Measurements from ENCODE around the gene ACO2.
A peak's percentile ranks its signal among the peaks of the same experiment; 100 is the strongest.

ACO2 gene

GRCh38 chr22:41524809-41525449 lies 56.0 kb downstream of the ACO2 start:
- DNase-seq, result peak; percentile 46

DNA sequence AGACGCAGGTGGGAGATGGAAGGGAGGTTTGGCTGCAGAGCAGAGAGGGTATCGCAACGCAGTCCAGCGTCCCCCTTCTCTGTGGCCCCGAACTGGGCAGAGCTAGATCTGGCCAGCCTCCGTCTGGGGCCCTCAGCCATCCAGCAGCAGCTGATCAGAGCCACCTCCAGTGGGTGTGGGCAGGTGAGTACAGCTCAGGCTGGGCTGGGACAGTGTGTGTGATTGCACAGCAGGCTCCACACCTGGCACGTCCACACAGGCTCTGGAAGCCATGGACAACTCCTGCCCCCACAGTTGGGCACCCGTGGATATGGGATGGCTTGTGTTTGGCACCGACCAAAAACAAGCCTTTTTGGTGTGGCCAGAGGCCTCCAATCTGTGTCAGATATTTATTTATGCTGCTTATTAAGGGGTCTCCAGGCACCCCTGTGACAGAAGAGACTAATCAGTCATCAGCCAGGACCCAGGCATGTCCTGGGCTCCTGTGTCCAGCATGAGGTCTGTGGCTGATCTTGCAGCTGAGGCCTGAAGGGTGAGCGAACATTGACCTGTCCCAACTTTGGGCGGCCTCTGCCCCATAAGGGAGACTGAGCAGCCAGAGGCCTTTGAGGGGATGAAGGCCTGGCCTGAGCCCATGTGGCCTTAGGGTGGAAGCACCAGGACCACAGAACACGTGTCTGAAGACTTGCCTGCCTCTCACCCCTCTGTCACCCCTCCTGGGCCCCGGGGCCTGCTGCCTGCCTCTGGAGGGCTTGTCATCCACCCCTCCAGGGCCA lies 56.7 kb downstream of the ACO2 start:
- no peak for DNase-seq

DNA sequence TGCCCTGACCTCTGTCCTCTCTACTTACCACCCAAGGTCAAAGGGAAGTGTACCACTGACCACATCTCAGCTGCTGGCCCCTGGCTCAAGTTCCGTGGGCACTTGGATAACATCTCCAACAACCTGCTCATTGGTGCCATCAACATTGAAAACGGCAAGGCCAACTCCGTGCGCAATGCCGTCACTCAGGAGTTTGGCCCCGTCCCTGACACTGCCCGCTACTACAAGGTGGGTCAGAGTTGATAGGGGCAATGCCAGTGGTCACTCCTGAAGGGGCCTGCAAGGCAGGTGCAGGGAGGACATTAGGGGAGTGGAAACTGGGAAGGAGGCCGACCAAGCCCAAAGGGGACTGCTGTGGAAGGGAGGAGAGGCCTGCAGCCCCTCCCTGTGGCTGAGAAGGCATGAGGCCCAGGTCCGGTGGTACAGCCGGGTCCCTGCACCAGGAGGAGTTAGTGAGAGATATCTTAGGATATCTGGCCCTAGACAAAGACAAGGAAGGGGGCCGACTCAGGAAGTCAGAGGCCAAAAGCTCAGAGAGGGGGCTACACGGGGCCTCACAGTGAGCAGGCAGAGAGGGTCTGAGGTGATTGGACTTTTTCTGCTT lies 57.4 kb downstream of the ACO2 start:
- no peak for DNase-seq

GRCh38 chr22:41526830-41527799 lies 58.2 kb downstream of the ACO2 start:
- peak; percentile 65 for DNase-seq

DNA sequence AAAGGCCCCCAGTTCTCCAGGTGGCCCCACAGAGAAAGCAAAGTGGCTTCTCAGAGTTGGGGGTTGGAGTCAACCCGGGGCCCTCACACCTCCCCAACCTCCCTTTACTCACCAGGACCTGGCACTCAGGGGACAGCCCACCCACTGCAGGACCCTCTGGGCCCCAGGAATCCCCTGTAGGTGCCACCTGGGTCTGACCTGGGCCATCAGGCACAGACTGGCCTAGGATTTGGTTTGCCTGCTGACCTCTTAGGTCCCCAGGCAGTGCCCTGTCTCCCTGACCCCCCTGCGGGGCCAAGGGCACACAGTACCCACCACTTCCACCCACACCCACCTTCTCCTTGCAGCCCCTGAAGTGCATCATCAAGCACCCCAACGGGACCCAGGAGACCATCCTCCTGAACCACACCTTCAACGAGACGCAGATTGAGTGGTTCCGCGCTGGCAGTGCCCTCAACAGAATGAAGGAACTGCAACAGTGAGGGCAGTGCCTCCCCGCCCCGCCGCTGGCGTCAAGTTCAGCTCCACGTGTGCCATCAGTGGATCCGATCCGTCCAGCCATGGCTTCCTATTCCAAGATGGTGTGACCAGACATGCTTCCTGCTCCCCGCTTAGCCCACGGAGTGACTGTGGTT lies 59.3 kb downstream of the ACO2 start:
- no peak for DNase-seq

DNA sequence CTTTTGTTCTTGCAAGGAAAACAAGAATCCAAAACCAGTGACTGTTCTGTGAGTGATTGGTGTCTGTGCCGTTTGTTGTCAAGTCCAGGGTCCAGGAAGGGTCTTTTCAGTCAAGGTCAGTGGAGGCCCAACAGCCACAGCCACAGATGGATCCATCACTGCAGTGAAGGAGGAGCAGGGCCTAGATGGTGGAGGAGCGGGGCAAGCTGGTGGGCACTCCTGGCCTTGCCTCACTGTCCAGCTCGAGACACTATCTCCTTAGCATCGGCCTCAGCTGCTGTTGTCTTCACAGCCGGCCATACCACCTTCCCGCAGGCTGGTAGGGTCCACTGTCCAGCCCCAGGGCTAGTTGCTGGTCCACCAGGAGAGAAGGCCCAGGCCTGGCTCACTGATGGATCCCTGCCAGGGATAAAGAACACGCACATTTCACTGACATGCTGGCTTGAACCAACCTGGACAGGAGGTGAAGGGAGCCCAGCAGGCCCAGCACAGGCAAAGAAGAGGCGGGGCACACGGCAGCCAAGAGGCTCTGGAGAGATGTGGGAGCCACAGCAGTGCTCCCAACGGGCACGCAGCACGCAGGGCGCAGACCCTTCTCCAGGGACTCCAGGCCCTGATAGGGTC lies 60.1 kb downstream of the ACO2 start:
- DNase-seq, result no peak

GRCh38 chr22:41530890-41531714 lies 62.2 kb downstream of the ACO2 start:
- DNase-seq, result no peak

- no peak for DNase-seq
Measured at GRCh38 chr22:41531715-41532477, 63.0 kb downstream of the ACO2 start.

GRCh38 chr22:41532908-41533825 lies 64.2 kb downstream of the ACO2 start:
- DNase-seq, result peak; percentile 54

- no peak for DNase-seq
Measured at GRCh38 chr22:41534219-41534618, 65.3 kb downstream of the ACO2 start.

GRCh38 chr22:41535244-41535643 lies 66.3 kb downstream of the ACO2 start:
- DNase-seq, result no peak

DNA sequence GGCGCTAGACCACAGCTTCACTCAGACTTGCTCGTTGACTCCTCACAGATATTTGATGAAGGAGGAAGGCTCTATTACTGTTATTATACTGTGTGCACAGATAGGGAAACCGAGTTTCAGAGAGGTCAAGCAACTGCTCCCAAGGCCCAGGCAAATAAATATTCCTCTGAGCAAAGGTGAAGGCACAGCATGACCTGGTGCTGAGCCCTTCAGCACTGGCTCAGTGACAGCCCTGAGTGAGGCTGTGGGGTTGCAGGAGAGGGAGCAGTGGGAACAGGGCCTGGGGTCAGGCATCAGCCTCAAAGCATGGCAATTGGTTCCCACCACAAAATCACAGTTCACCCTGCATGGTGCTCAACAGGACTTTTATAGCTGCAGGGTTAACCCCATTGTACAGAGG lies 68.3 kb downstream of the ACO2 start:
- no peak for DNase-seq

DNA sequence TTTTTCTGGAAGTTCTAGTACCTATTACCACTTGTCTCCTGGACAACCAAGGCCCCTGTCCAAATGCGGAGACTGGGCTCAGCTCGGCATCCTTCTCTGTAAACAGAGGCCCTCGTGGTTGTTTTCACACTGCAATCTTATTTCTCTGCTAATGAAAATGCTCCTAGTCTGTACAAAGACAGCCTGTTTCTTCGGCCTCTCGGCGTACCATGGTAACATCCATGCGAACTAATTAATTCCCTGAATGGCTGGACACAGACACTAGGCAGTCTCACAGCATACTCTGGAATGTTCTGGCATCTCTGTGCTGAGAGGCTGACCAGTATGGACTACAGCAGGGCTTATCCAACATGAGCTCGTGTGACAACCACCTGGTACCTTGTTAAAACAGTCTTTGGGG lies 69.7 kb downstream of the ACO2 start:
- no peak for DNase-seq

GRCh38 chr22:41539146-41540005 lies 70.5 kb downstream of the ACO2 start:
- DNase-seq, result no peak

DNA sequence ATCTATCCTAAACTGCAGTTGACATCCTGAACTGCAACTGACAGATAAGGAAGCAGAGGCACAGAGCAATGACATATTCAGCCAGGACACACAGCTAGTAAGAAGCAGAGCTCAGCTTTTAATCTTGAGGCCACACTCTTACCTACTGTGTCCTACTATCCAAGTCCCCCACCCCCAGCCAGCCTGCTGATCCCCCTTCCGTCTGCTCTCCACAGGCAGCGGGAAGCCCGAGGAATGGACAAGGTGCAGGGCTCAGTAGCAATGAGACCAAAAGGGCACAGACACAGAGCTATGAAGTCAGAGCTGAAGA lies 71.0 kb downstream of the ACO2 start:
- no peak for DNase-seq

GRCh38 chr22:41540365-41540764 lies 71.4 kb downstream of the ACO2 start:
- DNase-seq, result no peak

DNA sequence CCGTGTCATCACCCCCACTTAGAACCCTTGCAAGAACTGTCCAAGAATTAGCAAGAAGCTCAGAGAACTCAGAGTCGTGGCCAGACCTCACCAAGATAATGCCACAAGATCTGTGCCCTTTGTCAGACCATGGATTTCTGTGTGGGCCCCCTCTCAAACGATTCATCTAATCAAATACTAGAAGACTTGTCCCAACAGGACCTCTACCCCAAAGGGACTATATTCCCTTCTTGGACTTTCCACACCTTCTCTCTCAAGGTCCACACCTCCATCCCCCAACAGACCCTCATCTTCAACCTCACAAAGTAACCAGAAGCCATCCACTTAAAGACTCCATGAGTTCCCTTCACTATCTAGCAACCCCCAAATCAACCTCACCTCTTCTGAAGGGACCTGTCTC lies 72.6 kb downstream of the ACO2 start:
- no peak for DNase-seq

DNA sequence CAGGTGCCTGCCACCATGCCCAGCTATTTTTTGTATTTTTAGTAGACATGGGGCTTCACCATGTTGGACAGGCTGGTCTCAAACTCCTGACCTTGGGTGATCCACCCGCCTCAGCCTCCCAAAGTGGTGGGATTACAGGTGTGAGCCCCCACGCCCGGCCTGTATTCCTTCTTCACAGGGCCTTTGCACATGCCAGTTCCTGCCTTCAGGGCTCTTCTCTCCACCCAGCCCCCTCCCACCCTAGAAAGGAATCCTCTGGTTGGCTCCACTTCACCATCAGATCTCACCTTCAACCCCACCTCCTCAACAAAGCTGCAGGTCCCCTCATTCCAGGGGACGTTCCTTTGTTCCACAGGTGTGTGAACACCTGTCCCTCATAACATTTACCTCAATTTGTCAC lies 73.3 kb downstream of the ACO2 start:
- DNase-seq, result no peak
